CMK (cell line): Measurements from ENCODE around the gene SATB2.

Source experiments
- DNase-seq: peaks from one replicate; pipeline ENCODE4 v3.0.0-alpha.2; 2010; ENCODE audit warnings: low read depth

Gene SATB2

DNA sequence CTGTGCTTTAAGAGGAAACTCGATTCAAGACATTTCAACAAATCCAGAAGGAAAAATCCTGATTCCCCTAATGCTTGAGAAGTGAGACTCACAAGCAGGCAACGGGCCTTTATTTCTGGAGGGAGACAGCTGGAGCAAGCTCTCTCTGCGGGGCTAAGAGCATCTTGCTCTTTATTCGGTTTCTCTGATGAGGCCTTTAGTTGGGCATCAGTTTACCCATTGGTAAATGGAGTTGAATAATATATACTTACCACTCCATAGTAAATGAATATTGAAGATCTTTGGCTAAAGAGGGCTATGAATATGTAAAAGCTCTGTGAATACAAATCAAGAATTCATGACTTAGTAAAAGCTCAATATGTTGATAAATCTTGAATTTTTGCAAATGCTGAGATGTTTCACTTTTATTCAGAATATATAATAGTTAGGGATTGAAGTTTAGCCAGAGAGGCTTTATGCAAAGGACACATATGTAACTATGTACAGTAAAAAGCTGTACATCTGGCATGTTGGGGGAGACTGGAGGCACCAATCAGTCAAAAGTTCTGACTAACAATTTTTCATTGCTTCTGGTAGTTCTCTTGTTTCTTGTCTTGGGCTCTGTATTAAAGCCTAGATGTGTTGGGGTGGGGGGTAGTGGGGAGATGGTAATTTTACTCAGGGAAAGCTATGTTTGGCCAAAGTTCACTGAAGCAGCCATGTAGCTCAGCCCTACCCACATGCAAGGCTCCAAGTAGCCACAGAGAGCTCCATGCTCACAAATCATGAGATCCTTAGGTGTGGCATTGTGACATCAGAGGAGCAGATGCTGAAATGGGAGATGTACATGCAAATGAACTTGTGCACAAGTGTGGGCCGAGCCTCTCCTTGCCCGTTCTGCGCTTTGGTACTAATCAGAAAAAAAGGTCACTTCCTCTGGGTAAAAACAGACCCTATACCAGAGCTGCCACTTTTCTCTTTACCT, 200.2 kb downstream of the SATB2 start:
- DNase-seq = no peak

DNA sequence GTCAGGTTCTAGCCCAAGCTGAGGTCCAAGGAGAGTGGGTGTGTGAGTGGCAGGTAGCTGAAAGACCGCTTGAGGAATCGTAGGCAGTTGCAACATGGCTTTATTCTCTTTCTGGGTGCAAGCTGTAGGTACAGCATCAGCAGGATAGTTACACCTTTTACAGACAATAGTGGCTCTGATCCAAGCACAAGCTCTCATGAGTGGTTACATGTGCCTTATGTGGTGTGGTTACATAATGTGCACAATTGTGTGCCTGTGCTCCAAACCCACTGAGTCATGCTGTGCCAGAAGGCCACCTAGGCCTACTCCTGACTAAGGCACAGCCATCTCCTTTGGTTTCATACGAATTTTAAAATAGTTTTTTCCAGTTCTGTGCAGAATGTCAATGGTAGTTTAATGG, 227.6 kb downstream of the SATB2 start:
- no peak for DNase-seq

DNA sequence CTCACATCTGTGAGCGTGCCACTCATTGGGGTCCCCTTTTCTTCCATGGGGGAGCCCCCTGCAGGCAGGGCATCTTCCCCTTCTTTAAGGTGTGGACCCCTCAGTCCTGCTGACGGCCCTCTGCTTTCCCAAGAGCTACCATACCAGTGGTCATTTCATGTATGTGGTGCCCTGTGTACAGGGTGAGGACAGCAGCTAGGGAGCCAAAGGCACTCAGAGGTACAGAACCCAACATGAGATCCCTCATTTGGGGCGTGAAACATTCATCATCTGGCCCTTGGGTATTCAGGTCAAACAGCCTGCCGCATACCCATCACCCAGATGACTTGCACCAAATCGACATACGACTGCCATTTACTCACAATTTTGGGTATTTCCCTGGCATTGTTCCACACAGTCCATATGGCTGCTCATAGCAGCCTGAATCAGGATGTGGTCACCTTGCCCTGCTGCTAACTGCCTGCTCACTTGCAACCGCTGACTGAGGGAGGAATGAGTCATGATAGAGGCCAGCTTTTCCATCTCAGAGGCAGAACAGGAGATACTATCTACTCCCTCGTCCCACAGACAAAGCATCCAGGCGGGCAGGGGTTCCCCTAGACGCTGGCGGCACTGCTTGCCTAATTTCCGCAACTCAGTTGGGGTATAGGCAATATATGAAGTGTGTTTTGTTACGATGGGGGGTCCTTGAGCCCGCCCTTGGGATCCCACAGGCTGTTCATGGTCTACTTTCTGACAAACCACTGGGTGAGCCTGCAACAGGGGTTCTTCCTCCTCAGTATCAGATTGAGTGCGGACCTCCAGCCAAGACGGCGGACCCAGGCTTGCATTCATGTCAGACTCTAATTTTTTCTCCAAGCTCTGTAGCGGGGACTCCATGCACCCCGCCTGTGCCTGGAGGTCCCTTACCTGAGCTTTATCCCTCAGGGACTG, 228.6 kb downstream of the SATB2 start:
- peak; percentile 14 for DNase-seq

DNA sequence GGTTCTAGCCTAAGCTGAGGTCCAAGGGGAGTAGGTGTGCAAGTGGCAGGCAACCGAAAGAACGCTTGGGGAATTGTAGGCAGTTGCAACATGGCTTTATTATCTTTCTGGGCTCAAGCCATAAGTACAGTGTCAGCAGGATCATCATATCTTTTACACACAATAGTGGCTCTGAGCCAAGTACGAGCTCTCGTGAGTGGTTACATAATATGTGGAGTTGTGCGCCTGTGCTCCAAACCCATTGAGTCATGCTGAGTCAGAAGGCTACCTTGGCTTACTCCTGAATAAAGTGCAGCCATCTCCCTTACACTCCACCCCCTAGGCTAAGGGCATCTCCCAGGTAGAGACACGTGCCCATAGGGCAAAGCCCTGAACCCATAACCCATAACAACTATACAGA, 233.9 kb downstream of the SATB2 start:
- no peak for DNase-seq

DNA sequence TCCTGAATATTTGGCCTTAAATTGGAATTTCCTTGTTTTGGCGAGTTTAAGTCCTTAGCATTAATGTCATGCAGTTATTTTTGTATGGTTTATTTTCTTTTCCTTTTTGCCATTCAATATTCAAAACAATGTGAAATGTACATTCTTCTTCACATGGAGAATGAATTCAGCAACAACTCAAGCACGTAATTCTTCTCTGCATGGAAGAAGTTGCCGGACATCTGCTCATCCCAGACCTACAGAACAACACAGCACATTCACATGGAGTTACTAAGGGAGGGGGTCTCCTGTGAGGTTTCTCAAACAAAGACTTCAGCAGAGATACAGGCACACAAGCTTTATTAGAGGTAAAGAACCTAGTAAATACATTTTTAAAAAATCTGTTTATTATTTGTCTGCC, 236.8 kb downstream of the SATB2 start:
- DNase-seq = no peak

DNA sequence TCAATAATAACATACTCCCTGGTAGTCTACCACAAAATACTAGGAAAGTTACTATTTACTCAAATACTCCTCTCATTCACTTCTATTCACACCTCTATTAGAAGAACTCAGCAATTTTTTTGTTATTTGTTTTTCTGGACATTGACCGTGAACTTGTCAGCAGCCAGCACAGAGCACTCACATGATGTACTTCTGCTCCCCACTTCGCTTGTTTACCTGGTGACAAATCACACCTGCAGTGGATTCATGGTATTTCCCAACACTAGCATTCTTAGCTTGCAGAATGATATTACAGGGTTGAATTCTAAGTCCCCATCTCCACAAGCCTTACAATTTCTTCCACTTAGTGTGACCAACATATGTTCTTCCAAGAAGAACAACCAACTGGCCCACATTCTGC, 238.2 kb downstream of the SATB2 start:
- no peak for DNase-seq
